Measurements from ENCODE around the gene LGR4. TPM values are rescaled to one million over a fixed set of nuclear protein-coding genes. Genes with fewer than 3 reads are reported as not detected.
A peak's percentile ranks its signal among the peaks of the same experiment; 100 is the strongest.

The LGR4 gene
- total RNA-seq, 1 donor from 2014 or later, result 36.2 TPM

- DNase-seq (ENCODE audit: low spot score), result no peak
- H3K9me3 Mint-ChIP-seq (ENCODE audit: low read depth), result peaks cover 13% of the 10 kb centered on the region
- no peak for TF ChIP-seq CTCF (IDR thresholded peaks at IDR 0.05)
- no peak overlapping the region for H3K27ac Mint-ChIP-seq (ENCODE audit: unreplicated experiment)
- peaks cover 2% of the 10 kb centered on the region for H3K27me3 Mint-ChIP-seq (ENCODE audit: low read depth)
- H3K36me3 Mint-ChIP-seq (ENCODE audit: low read depth), result peaks cover 1% of the 10 kb centered on the region
- no peaks in the 10 kb centered on the region for H3K4me1 Mint-ChIP-seq (ENCODE audit: low read depth)
- no peak overlapping the region for H3K4me3 Mint-ChIP-seq (ENCODE audit: unreplicated experiment)
These were observed 40.8 kb upstream of the LGR4 start for GRCh38 chr11:27513389-27513788.

- H3K27ac Mint-ChIP-seq (ENCODE audit: unreplicated experiment), result no peak overlapping the region
- no peaks in the 10 kb centered on the region for H3K36me3 Mint-ChIP-seq (ENCODE audit: low read depth)
- H3K4me1 Mint-ChIP-seq (ENCODE audit: low read depth), result peaks cover 6% of the 10 kb centered on the region
- peaks cover 13% of the 10 kb centered on the region for H3K9me3 Mint-ChIP-seq (ENCODE audit: low read depth)
- no peaks in the 10 kb centered on the region for H3K27me3 Mint-ChIP-seq (ENCODE audit: low read depth)
- DNase-seq (ENCODE audit: low spot score), result no peak
- no peak overlapping the region for H3K4me3 Mint-ChIP-seq (ENCODE audit: unreplicated experiment)
- no peak for TF ChIP-seq CTCF (IDR thresholded peaks at IDR 0.05)
These were observed 39.6 kb upstream of the LGR4 start for GRCh38 chr11:27512238-27512637.

GRCh38 chr11:27509908-27510307, 37.3 kb upstream of the LGR4 start:
- no peaks in the 10 kb centered on the region for H3K36me3 Mint-ChIP-seq (ENCODE audit: low read depth)
- H3K4me3 Mint-ChIP-seq (ENCODE audit: unreplicated experiment), result no peak overlapping the region
- peaks cover 7% of the 10 kb centered on the region for H3K9me3 Mint-ChIP-seq (ENCODE audit: low read depth)
- no peak for TF ChIP-seq CTCF (IDR thresholded peaks at IDR 0.05)
- no peak for DNase-seq (ENCODE audit: low spot score)
- no peak overlapping the region for H3K27ac Mint-ChIP-seq (ENCODE audit: unreplicated experiment)
- H3K4me1 Mint-ChIP-seq (ENCODE audit: low read depth), result peaks cover 18% of the 10 kb centered on the region
- no peaks in the 10 kb centered on the region for H3K27me3 Mint-ChIP-seq (ENCODE audit: low read depth)

GRCh38 chr11:27507557-27508322, 35.1 kb upstream of the LGR4 start:
- TF ChIP-seq CTCF (IDR thresholded peaks at IDR 0.05), result no peak
- no peaks in the 10 kb centered on the region for H3K27me3 Mint-ChIP-seq (ENCODE audit: low read depth)
- no peaks in the 10 kb centered on the region for H3K36me3 Mint-ChIP-seq (ENCODE audit: low read depth)
- peak overlapping the region; percentile 98 for H3K4me3 Mint-ChIP-seq (ENCODE audit: unreplicated experiment)
- no peak overlapping the region for H3K27ac Mint-ChIP-seq (ENCODE audit: unreplicated experiment)
- no peaks in the 10 kb centered on the region for H3K9me3 Mint-ChIP-seq (ENCODE audit: low read depth)
- peaks cover 26% of the 10 kb centered on the region for H3K4me1 Mint-ChIP-seq (ENCODE audit: low read depth)
- DNase-seq (ENCODE audit: low spot score), result no peak

- H3K36me3 Mint-ChIP-seq (ENCODE audit: low read depth), result no peaks in the 10 kb centered on the region
- peak within 1 kb of the TSS; percentile 98 for H3K4me3 Mint-ChIP-seq (ENCODE audit: unreplicated experiment)
- H3K9me3 Mint-ChIP-seq (ENCODE audit: low read depth), result no peaks in the 10 kb centered on the region
- peak within 1 kb of the TSS; percentile 99 for H3K27ac Mint-ChIP-seq (ENCODE audit: unreplicated experiment)
- H3K4me1 Mint-ChIP-seq (ENCODE audit: low read depth), result peaks cover 33% of the 10 kb centered on the region
- no peak for DNase-seq (ENCODE audit: low spot score)
- TF ChIP-seq CTCF (IDR thresholded peaks at IDR 0.05), result peak; percentile 42
- no peaks in the 10 kb centered on the region for H3K27me3 Mint-ChIP-seq (ENCODE audit: low read depth)
These were observed 33.9 kb upstream of the LGR4 start, which contains the start of gene LIN7C for GRCh38 chr11:27506200-27507182. TSS of gene LIN7C (minus strand) at chr11:27506769. CDS start at chr11:27506752, 17 bp downstream.

Data from chondrocyte (in vitro differentiated cells).